GM10248 (cell line): ENCODE data around the gene TAS2R1.
"Not testable (repeated sequence)": the region's sequence is repeated elsewhere in the genome, so short reads cannot be mapped to it uniquely, and the experiment has no call there.

Experiments
- CTCF ChIA-PET: fragments of 300-600 bp; sonication (Branson Sonifier 250); formaldehyde crosslinking; extraction: SDS; loops from one replicate; lab custom pipeline; 2021; ENCODE audit warnings: antibody characterized with exemption; lab: Yijun Ruan, JAX
- POLR2A ChIA-PET: fragments of 350-650 bp; sonication (Branson Sonifier 250); formaldehyde crosslinking; extraction: SDS; loops from one replicate; lab custom pipeline; 2020; ENCODE audit warnings: antibody characterized with exemption; lab: Yijun Ruan, JAX
- DNase-seq: peaks from one replicate; pipeline ENCODE4 v3.0.0; 2012; ENCODE audit errors: extremely low spot score
- CTCF ChIP-seq: IDR thresholded peaks from 2 replicates; pipeline ENCODE4 v1.5.1; 2012; ENCODE audit warnings: mild to moderate bottlenecking, low read depth; ENCODE audit errors: extremely low read depth, missing control alignments, control extremely low read depth

The TAS2R1 gene

GRCh38 chr5:9610364-9610763, 19.8 kb downstream of the TAS2R1 start:
- CTCF ChIA-PET: interaction anchor here (1.2 to 1.5 kb wide), 3 partner anchors 11 to 13 kb away, joined by 3 to 4 read pairs (median 3); no protein-coding TSS in a partner anchor
- DNase-seq: no peak
- no peak for TF ChIP-seq CTCF
- POLR2A ChIA-PET: no interaction called here

GRCh38 chr5:9608093-9608492, 22.1 kb downstream of the TAS2R1 start:
- ChIA-PET CTCF (no interaction called here), POLR2A (no interaction called here)
- no peak for DNase-seq
- no peak for TF ChIP-seq CTCF

GRCh38 chr5:9605041-9605838, 24.9 kb downstream of the TAS2R1 start:
- ChIA-PET POLR2A (no interaction called here), CTCF (interaction anchor here (0.9 to 1.6 kb wide), 3 partner anchors 10 to 60 kb away, joined by 3 to 4 read pairs (median 4); partner anchors contain the start of gene SEMA5A)
- no peak for DNase-seq
- no peak for TF ChIP-seq CTCF

- no peak for DNase-seq
- POLR2A ChIA-PET: no interaction called here
- CTCF ChIA-PET: interaction anchor here (0.9 to 1.6 kb wide), 2 partner anchors 9 to 59 kb away, joined by 3 to 4 read pairs; partner anchors contain the start of gene SEMA5A
- TF ChIP-seq CTCF: no peak
Observed at GRCh38 chr5:9604416-9604815, 25.7 kb downstream of the TAS2R1 start.

- ChIA-PET CTCF (no interaction called here), POLR2A (no interaction called here)
- DNase-seq: no peak
- no peak for TF ChIP-seq CTCF
Observed at GRCh38 chr5:9601055-9601739, 29.0 kb downstream of the TAS2R1 start.

GRCh38 chr5:9599391-9599790, 30.8 kb downstream of the TAS2R1 start:
- POLR2A ChIA-PET: no interaction called here
- CTCF ChIA-PET: interaction anchor here (1.0 to 1.6 kb wide), 2 partner anchors 12 to 20 kb away, joined by 4 read pairs; no protein-coding TSS in a partner anchor
- DNase-seq: no peak
- TF ChIP-seq CTCF: no peak

- DNase-seq, POLR2A ChIA-PET: not testable (repeated sequence)
- CTCF ChIA-PET: interaction anchor here (1.6 kb wide), 1 partner anchor 13 kb away, joined by 4 read pairs; no protein-coding TSS in a partner anchor
Observed at GRCh38 chr5:9598329-9598728, 31.8 kb downstream of the TAS2R1 start.

GRCh38 chr5:9597322-9597721, 32.8 kb downstream of the TAS2R1 start:
- DNase-seq, POLR2A ChIA-PET, CTCF ChIA-PET: not testable (repeated sequence)
